ES-I3 (cell line): ENCODE data around the gene R3HDM2.
A peak's percentile ranks its signal among the peaks of the same experiment; 100 is the strongest.

ENCODE experiments used
- H3K36me3 ChIP-seq: 2 replicates; pipeline ENCODE4 v1.6.1; 2013; ENCODE audit warnings: mild to moderate bottlenecking, low read length, control low read depth, moderate library complexity; ENCODE audit not compliant: insufficient read depth
- H3K4me1 ChIP-seq: 2 replicates; pipeline ENCODE4 v1.6.1; 2013; ENCODE audit warnings: mild to moderate bottlenecking, control low read depth, low read length; ENCODE audit not compliant: insufficient read depth
- H3K9ac ChIP-seq: 2 replicates; pipeline ENCODE4 v1.6.1; 2013; ENCODE audit warnings: low read depth, mild to moderate bottlenecking, low read length, moderate library complexity
- H3K9me3 ChIP-seq: 2 replicates; pipeline ENCODE4 v1.6.1; 2013; ENCODE audit warnings: mild to moderate bottlenecking, low read length, moderate library complexity; ENCODE audit not compliant: control insufficient read depth, insufficient read depth

The R3HDM2 gene

DNA sequence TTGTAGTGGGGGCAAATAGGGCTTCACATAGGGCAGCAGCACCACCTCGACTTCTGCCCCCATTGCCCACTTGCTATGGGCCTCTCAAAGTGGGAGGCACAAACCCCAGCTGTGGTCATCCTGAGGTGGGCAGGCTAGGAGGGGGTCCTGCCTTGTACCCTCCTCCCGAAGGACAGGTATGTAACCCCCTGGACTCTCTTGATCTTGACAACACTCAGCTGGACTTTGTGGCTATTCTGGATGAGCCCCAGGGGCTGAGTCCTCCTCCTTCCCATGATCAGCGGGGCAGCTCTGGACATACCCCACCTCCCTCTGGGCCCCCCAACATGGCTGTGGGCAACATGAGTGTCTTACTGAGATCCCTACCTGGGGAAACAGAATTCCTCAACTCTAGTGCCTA lies 40.8 kb upstream of the R3HDM2 start:
- Histone ChIP-seq H3K9ac (no peak overlapping the region), H3K36me3 (no peaks in the 10 kb centered on the region), H3K9me3 (no peaks in the 10 kb centered on the region), H3K4me1 (no peaks in the 10 kb centered on the region; the same call in 1 of the 2 replicates)

DNA sequence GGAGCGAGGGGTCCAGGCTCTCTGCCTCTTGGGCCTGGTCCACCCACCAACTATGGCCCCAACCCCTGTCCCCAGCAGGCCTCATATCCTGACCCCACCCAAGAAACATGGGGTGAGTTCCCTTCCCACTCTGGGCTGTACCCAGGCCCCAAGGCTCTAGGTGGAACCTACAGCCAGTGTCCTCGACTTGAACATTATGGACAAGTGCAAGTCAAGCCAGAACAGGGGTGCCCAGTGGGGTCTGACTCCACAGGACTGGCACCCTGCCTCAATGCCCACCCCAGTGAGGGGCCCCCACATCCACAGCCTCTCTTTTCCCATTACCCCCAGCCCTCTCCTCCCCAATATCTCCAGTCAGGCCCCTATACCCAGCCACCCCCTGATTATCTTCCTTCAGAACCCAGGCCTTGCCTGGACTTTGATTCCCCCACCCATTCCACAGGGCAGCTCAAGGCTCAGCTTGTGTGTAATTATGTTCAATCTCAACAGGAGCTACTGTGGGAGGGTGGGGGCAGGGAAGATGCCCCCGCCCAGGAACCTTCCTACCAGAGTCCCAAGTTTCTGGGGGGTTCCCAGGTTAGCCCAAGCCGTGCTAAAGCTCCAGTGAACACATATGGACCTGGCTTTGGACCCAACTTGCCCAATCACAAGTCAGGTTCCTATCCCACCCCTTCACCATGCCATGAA lies 40.3 kb upstream of the R3HDM2 start:
- Histone ChIP-seq H3K9ac (no peak overlapping the region), H3K36me3 (no peaks in the 10 kb centered on the region), H3K4me1 (no peaks in the 10 kb centered on the region), H3K9me3 (no peaks in the 10 kb centered on the region)

GRCh38 chr12:57470286-57470969 lies 39.6 kb upstream of the R3HDM2 start:
- Histone ChIP-seq H3K9me3 (no peaks in the 10 kb centered on the region), H3K4me1 (no peaks in the 10 kb centered on the region), H3K9ac (no peak overlapping the region), H3K36me3 (no peaks in the 10 kb centered on the region)

- Histone ChIP-seq H3K9me3 (no peaks in the 10 kb centered on the region), H3K4me1 (no peaks in the 10 kb centered on the region), H3K9ac (no peak overlapping the region), H3K36me3 (no peaks in the 10 kb centered on the region)
Measured at GRCh38 chr12:57469296-57470164, 38.7 kb upstream of the R3HDM2 start.

DNA sequence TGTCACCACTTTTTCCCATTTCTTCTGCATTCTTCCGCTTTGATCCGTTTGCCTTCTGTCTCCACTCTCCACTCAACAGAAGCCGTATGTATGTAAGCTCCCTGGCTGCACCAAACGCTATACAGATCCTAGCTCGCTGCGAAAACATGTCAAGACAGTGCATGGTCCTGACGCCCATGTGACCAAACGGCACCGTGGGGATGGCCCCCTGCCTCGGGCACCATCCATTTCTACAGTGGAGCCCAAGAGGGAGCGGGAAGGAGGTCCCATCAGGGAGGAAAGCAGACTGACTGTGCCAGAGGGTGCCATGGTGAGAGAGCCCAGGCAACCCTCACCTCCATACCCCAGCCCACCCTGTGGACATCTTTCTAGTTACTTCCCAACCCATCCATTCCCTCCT lies 37.1 kb upstream of the R3HDM2 start:
- Histone ChIP-seq H3K9me3 (no peaks in the 10 kb centered on the region), H3K4me1 (0 out of 2 replicates have a peak, but pooled peaks cover under 1% of the 10 kb centered on the region), H3K9ac (no peak overlapping the region), H3K36me3 (no peaks in the 10 kb centered on the region)

DNA sequence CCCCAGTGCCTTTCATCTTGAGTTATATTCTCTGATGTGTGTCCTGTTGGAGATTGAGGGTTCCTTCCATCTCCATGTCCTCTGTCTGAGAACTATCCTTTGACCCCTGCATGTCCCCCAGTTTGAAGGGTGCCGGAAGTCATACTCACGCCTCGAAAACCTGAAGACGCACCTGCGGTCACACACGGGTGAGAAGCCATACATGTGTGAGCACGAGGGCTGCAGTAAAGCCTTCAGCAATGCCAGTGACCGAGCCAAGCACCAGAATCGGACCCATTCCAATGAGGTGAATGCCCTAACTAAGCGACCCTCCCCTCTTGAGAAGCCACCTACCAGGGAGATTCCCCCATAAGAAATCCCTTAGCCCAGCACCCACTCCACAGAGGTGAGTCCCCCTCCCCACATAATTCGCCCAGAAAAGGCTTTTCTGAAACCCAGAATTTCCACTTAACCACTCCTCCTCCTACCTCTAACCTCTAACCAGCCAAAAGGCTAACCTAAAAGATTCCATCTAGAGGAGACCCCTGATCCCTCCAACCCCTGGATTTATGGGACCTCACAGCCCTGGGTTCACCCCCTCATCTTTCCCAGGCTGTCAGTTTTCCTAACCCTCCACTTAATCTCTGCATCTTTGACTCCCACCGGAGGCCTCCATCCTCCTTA lies 36.5 kb upstream of the R3HDM2 start:
- H3K9me3 ChIP-seq: no peaks in the 10 kb centered on the region
- H3K36me3 ChIP-seq: no peaks in the 10 kb centered on the region
- no peak overlapping the region for H3K9ac ChIP-seq
- 0 out of 2 replicates have a peak, but pooled peaks cover 2% of the 10 kb centered on the region for H3K4me1 ChIP-seq

DNA sequence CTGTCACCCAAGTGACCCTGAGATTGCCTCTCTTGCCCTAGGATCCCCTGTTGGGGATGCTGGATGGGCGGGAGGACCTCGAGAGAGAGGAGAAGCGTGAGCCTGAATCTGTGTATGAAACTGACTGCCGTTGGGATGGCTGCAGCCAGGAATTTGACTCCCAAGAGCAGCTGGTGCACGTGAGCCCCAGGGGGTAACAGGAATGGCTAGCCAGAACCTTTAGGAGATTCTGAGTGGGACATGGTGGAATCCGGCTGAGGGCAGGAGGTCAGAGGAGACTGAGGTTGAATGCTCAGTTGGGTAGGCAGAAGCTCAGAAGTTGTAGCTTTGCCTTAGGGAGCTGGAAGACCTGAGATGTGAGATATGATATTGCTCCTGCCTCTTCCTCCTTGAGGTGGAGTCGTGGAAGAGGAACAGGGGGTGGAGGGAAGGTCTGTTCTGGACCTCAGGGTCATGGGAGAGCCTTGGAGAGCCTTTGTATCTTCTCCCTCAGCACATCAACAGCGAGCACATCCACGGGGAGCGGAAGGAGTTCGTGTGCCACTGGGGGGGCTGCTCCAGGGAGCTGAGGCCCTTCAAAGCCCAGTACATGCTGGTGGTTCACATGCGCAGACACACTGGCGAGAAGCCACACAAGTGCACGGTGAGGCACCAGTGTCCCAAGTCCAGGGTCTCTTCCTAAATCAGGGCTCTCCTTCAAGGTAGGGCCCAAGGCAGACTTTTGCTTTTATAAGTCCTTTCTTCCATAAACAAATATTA lies 35.1 kb upstream of the R3HDM2 start:
- H3K36me3 ChIP-seq: no peaks in the 10 kb centered on the region
- no peaks in the 10 kb centered on the region for H3K9me3 ChIP-seq
- 0 out of 2 replicates have a peak, but pooled peaks cover 2% of the 10 kb centered on the region for H3K4me1 ChIP-seq
- H3K9ac ChIP-seq: no peak overlapping the region

DNA sequence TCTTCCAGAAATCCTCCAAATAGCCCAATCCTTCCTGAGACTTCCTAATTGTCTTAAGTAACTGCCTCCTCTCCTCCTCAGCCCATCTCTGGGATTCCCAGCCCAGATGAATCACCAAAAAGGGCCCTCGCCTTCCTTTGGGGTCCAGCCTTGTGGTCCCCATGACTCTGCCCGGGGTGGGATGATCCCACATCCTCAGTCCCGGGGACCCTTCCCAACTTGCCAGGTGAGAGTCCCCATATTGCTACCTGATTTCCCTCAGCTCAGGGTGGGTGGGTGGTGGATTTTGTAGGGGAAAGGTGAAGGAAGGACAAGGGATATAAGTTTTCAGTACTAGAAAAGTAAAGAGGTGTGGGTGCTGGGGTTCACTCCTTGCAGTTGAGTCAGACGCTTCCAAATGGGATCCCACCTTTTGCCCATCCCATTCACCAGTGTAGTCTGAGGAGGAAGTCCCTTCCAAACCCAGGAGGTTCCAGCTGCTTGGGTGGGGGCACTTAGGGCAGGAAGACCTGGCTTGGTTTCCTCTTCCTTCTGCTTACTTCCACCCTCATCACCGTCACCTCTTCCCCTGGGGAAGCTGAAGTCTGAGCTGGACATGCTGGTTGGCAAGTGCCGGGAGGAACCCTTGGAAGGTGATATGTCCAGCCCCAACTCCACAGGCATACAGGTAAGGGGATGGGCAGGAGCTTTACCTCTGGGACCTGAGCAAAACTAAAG lies 34.3 kb upstream of the R3HDM2 start:
- Histone ChIP-seq H3K4me1 (0 out of 2 replicates have a peak, but pooled peaks cover 2% of the 10 kb centered on the region), H3K9me3 (no peaks in the 10 kb centered on the region), H3K9ac (no peak overlapping the region), H3K36me3 (no peaks in the 10 kb centered on the region)

- 0 out of 2 replicates have a peak, but pooled peaks cover 2% of the 10 kb centered on the region for H3K4me1 ChIP-seq
- no peaks in the 10 kb centered on the region for H3K9me3 ChIP-seq
- H3K36me3 ChIP-seq: no peaks in the 10 kb centered on the region
- H3K9ac ChIP-seq: no peak overlapping the region
Measured at GRCh38 chr12:57464569-57464968, 33.7 kb upstream of the R3HDM2 start.

- no peaks in the 10 kb centered on the region for H3K36me3 ChIP-seq
- H3K4me1 ChIP-seq: 0 out of 2 replicates have a peak, but pooled peaks cover 2% of the 10 kb centered on the region
- no peaks in the 10 kb centered on the region for H3K9me3 ChIP-seq
- H3K9ac ChIP-seq: no peak overlapping the region
Measured at GRCh38 chr12:57462912-57463253, 32.0 kb upstream of the R3HDM2 start.

- Histone ChIP-seq H3K9me3 (no peaks in the 10 kb centered on the region), H3K36me3 (no peaks in the 10 kb centered on the region), H3K4me1 (0 out of 2 replicates have a peak, but pooled peaks cover 2% of the 10 kb centered on the region), H3K9ac (peak overlapping the region; percentile 95)
Measured at GRCh38 chr12:57462251-57462911, 31.5 kb upstream of the R3HDM2 start.

DNA sequence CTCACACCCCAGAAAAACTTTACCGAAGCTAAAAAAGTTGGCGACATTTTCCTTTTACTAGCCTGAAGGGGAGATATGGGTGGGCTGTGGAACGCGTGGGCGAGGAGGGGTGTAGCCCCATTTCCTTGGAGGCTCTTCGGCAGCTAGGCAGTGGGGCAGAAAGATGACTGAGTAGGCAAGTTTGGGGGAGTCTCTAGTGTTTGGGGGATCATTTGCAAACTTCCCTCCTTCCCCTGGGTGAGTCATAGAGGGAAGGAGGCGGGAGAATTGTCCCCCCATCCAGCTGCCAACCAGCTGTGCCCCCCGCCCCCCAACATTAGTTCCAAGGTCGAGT lies 31.0 kb upstream of the R3HDM2 start:
- no peaks in the 10 kb centered on the region for H3K9me3 ChIP-seq
- H3K36me3 ChIP-seq: no peaks in the 10 kb centered on the region
- 0 out of 2 replicates have a peak, but pooled peaks cover 2% of the 10 kb centered on the region for H3K4me1 ChIP-seq
- H3K9ac ChIP-seq: peak overlapping the region; percentile 95
